Panc1 (cell line): Measurements from ENCODE around the gene TTC9B. TPM values are rescaled to one million over a fixed set of nuclear protein-coding genes. Genes with fewer than 3 reads are reported as not detected.
A peak's percentile ranks its signal among the peaks of the same experiment; 100 is the strongest.

Source experiments
- ATAC-seq: fragments of 200-7000 bp; cut with Tn5 transposase; 2 replicates; pipeline ENCODE4 v1.9.1; 2020; ENCODE audit warnings: mild to moderate bottlenecking, moderate library complexity
- BruUV-seq: library from RNA; stranded (reverse); fragments of 400-500 nt; replicated peaks from 2 replicates; lab custom pipeline; 2021; lab: Mats Ljungman, UMichigan
- CTCF ChIA-PET: fragments of 300-600 bp; sonication (Branson Sonifier 250); formaldehyde crosslinking; loops from one replicate; lab custom pipeline; 2022; ENCODE audit warnings: antibody characterized with exemption; lab: Charles Lee
- POLR2A ChIA-PET: fragments of 300-600 bp; sonication (Branson Sonifier 250); formaldehyde crosslinking; loops from one replicate; lab custom pipeline; 2022; ENCODE audit warnings: antibody characterized with exemption; lab: Charles Lee
- DNase-seq: peaks from one replicate; pipeline ENCODE4 v3.0.0-alpha.2; 2010; ENCODE audit warnings: low read depth, low spot score
- H3K27ac ChIP-seq: 2 replicates; pipeline ENCODE4 v1.5.1; 2011; ENCODE audit warnings: mild to moderate bottlenecking, low read length, inconsistent platforms
- H3K27me3 ChIP-seq: fragments of 200-500 bp; sonication (Bioruptor generic); 2 replicates; pipeline ENCODE4 v1.6.0; 2014; ENCODE audit warnings: low read length, inconsistent platforms; ENCODE audit not compliant: control insufficient read depth, insufficient read depth
- H3K36me3 ChIP-seq: fragments of 200-500 bp; sonication (Bioruptor generic); 2 replicates; pipeline ENCODE4 v1.5.1; 2014; ENCODE audit warnings: inconsistent platforms, mild to moderate bottlenecking, low read length, moderate library complexity; ENCODE audit not compliant: control insufficient read depth, insufficient read depth
- H3K4me1 ChIP-seq: 2 replicates; pipeline ENCODE4 v1.5.1; 2011; ENCODE audit warnings: inconsistent platforms, mild to moderate bottlenecking, low read length, moderate library complexity; ENCODE audit not compliant: control insufficient read depth, insufficient read depth
- H3K4me3 ChIP-seq, 2 experiments: 2 replicates each; pipeline ENCODE4 v1.5.1; 2011 to 2012; ENCODE audit warnings: low read depth in 2 of 2, low read length in 2 of 2, mild to moderate bottlenecking in 2 of 2, inconsistent platforms in 1 of 2, moderate library complexity in 1 of 2
- H3K9me3 ChIP-seq: fragments of 200-500 bp; sonication (Bioruptor generic); 2 replicates; pipeline ENCODE4 v1.5.1; 2014; ENCODE audit warnings: low read depth, mild to moderate bottlenecking, inconsistent platforms, low read length, moderate library complexity; ENCODE audit not compliant: control insufficient read depth, insufficient read depth
- CTCF ChIP-seq: fragments of 450-650 bp; IDR thresholded peaks from 2 replicates; pipeline ENCODE4 v1.5.1; 2017; ENCODE audit warnings: mild to moderate bottlenecking
- POLR2AphosphoS5 ChIP-seq: IDR thresholded peaks from 2 replicates; pipeline ENCODE4 v1.6.1; 2012; ENCODE audit warnings: mild to moderate bottlenecking, low read depth, low read length, moderate library complexity
- REST ChIP-seq, 2 experiments: IDR thresholded peaks; 2 replicates each; pipeline ENCODE4 v1.6.1; 2011 to 2012; ENCODE audit warnings: low read depth in 2 of 2, control low read depth in 1 of 2, low read length in 1 of 2, mild to moderate bottlenecking in 1 of 2, moderate library complexity in 1 of 2; ENCODE audit not compliant: insufficient read depth in 1 of 2
- SIN3A ChIP-seq: IDR thresholded peaks from 2 replicates; pipeline ENCODE4 v1.6.1; 2012; ENCODE audit warnings: low read depth, mild to moderate bottlenecking, low read length, moderate library complexity, borderline replicate concordance; ENCODE audit not compliant: insufficient read depth
- TCF7L2 ChIP-seq: IDR thresholded peaks from 2 replicates; pipeline ENCODE4 v1.6.1; 2011; ENCODE audit warnings: mild to moderate bottlenecking, low read depth, low read length, inconsistent platforms
- in situ Hi-C: cut with HindIII; loops from 2 replicates; pipeline ENCODE4 v1.10.0; 2016; ENCODE audit warnings: low sequenced_read_pairs, low pct_unique_long_range_greater_than_20kb
- intact Hi-C: fragments of 100-400 bp; cut with micrococcal nuclease; formaldehyde crosslinking; loops from one replicate; pipeline ENCODE4 v1.10.0; 2022; ENCODE audit not compliant: unreplicated experiment
- total RNA-seq: library from RNA; stranded (reverse); gene quantifications from one replicate; pipeline ENCODE4 v1.2.1, GENCODE V29; 2021; ENCODE audit not compliant: unreplicated experiment

TTC9B gene
- total RNA-seq, 1 experiment from 2014 or later: 2.3 TPM

- no peaks in the 10 kb centered on the region for H3K27me3 ChIP-seq
- ChIA-PET POLR2A (interaction anchor here (0.6 to 1.3 kb wide), 7 partner anchors 10 to 797 kb away, joined by 3 to 9 read pairs (median 3); partner anchors contain the start of gene RPS16), CTCF (interaction anchor here (0.7 to 3.0 kb wide), 5 partner anchors 12 to 93 kb away, joined by 3 to 30 read pairs (median 4); no protein-coding TSS in a partner anchor)
- in situ Hi-C loops (no loop called here), intact Hi-C loops (no loop called here)
- DNase-seq (no peak), ATAC-seq (peak; percentile 28)
- H3K4me1 ChIP-seq: peaks cover 34% of the 10 kb centered on the region
- BruUV-seq: no TSS peak
- no peak overlapping the region for H3K4me3 ChIP-seq
- no peak overlapping the region; the same call in 1 of the 2 replicates for H3K27ac ChIP-seq
- no peaks in the 10 kb centered on the region for H3K9me3 ChIP-seq
- no peak for TF ChIP-seq CTCF
- no peak for TF ChIP-seq TCF7L2
- TF ChIP-seq REST (IDR thresholded peaks at IDR 0.05; ENCODE audit: insufficient read depth in 1 of 2, low read depth in 2 of 2, low read length in 1 of 2): no peak
- no peak for TF ChIP-seq SIN3A
- no peak for TF ChIP-seq POLR2AphosphoS5
- peaks cover 39% of the 10 kb centered on the region for H3K36me3 ChIP-seq
Observed at GRCh38 chr19:40232479-40232878, 14.3 kb upstream of the TTC9B start.

- intact Hi-C loops: no loop called here
- in situ Hi-C loops: no loop called here
- Histone ChIP-seq H3K9me3 (no peaks in the 10 kb centered on the region), H3K4me1 (peaks cover 35% of the 10 kb centered on the region), H3K4me3 (no peak overlapping the region), H3K36me3 (peaks cover 34% of the 10 kb centered on the region), H3K27me3 (peaks cover under 1% of the 10 kb centered on the region; the same call in 1 of the 2 replicates), H3K27ac (peak overlapping the region; percentile 35)
- no TSS peak for BruUV-seq
- no peak for DNase-seq
- ATAC-seq: peak; percentile 62
- TF ChIP-seq CTCF (no peak), REST (IDR thresholded peaks at IDR 0.05; ENCODE audit: insufficient read depth in 1 of 2, low read depth in 2 of 2, low read length in 1 of 2) (no peak), SIN3A (no peak), TCF7L2 (no peak), POLR2AphosphoS5 (no peak)
- CTCF ChIA-PET: interaction anchor here (0.5 to 3.0 kb wide), 13 partner anchors 11 to 473 kb away, joined by 3 to 30 read pairs (median 4); partner anchors contain the start of genes FBL and TTC9B
- POLR2A ChIA-PET: interaction anchor here (0.5 to 1.3 kb wide), 8 partner anchors 9 to 796 kb away, joined by 3 to 9 read pairs (median 3); partner anchors contain the start of gene RPS16
Observed at GRCh38 chr19:40231544-40232424, 13.6 kb upstream of the TTC9B start.
